Fibroblast of pulmonary artery (primary cell): Measurements from ENCODE around the gene ST7.

Experiments used
- DNase-seq: peaks from one replicate; pipeline ENCODE4 v3.0.0-alpha.2; 2010; ENCODE audit warnings: low read depth
- H3K4me3 ChIP-seq: replicated peaks from 2 replicates; pipeline ENCODE4 v1.5.1; 2011; ENCODE audit warnings: low read depth, mild to moderate bottlenecking, control low read depth, low read length, moderate library complexity
- TF ChIP-seq, protein P1 (sequence below): IDR thresholded peaks from 2 replicates; pipeline ENCODE4 v1.5.1; 2011; ENCODE audit warnings: mild to moderate bottlenecking, control low read depth, low read length, inconsistent platforms; ENCODE audit errors: missing control alignments

ST7 gene

DNA sequence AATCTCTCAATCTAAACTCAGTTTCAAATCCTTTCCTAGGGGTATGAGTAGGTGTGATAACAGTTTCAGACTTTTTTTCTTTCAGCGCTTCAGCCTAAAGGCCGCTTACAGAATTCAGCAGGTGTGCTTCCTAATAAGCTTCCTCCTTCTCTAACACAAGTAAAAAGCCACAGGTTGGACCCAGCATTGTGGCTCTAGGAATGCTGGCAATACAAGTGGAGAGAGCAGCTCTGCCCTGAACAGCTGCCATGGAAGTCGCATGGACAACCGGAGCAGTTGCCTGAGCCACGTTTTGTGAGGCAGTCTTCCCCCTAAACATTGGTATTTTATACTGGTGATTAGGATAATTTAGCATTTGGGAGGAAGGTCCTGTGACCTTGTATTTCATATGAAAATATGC lies 83.5 kb downstream of the ST7 start:
- TF ChIP-seq, protein P1, sequence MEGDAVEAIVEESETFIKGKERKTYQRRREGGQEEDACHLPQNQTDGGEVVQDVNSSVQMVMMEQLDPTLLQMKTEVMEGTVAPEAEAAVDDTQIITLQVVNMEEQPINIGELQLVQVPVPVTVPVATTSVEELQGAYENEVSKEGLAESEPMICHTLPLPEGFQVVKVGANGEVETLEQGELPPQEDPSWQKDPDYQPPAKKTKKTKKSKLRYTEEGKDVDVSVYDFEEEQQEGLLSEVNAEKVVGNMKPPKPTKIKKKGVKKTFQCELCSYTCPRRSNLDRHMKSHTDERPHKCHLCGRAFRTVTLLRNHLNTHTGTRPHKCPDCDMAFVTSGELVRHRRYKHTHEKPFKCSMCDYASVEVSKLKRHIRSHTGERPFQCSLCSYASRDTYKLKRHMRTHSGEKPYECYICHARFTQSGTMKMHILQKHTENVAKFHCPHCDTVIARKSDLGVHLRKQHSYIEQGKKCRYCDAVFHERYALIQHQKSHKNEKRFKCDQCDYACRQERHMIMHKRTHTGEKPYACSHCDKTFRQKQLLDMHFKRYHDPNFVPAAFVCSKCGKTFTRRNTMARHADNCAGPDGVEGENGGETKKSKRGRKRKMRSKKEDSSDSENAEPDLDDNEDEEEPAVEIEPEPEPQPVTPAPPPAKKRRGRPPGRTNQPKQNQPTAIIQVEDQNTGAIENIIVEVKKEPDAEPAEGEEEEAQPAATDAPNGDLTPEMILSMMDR, result no peak
- DNase-seq, result no peak
- H3K4me3 ChIP-seq, result no peak overlapping the region

DNA sequence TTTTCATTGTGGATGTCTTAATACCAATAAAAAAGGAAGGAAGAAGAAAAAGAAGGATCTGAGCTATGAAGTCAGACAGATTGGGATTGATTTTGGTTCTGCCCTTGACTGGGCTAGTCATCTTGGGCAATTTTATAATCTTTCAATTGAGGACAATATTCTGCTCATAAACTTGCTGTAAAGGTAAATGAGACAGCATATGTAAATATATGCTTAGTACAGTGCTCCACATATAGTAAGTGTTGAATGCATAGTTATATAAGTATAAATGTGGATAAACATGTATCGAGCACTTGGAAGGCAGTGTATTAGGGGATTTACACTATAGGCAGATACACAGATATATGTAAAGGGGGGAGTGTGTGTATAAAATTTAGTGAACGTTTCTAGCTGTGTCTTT lies 85.1 kb downstream of the ST7 start:
- H3K4me3 ChIP-seq, result no peak overlapping the region
- TF ChIP-seq, protein P1, result no peak
- DNase-seq, result no peak

DNA sequence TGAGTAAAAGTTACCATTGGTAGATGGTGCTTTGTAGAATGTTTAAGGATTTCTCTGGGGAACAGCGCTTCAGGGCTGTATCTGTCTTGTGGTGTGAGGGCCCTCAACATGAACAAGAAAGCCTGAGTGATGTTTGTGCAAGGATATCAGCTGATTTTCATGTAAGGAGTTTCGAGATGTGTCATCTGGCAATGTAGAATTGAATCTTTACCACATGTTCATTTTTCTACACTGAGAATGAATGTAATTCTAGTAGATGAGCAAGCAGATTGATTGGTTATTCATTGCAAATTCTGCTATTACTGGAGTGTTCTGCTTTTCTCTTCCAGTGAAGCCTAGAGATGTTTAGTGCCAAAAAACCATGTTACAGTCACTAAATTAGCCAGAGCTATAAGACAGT lies 87.7 kb downstream of the ST7 start:
- H3K4me3 ChIP-seq, result no peak overlapping the region
- no peak for DNase-seq
- TF ChIP-seq, protein P1, result no peak

DNA sequence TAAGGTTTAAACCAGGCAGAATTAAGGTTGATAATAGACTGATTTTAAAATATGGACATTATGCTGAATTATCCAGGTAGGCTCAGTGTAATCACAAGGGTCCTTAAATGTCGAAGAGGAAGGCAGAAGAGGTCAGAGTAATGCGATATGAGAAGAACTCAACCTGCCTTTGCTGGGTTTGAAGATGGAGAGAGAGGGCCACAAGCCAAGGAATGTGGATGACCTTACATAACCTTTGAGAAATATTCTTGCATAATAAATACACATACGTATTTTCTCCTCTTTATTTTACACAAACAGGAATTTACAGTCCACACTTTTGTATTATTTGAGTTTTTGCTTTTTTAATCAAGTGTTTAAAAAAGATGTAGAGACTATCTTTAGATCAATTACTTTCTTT lies 88.5 kb downstream of the ST7 start:
- no peak overlapping the region for H3K4me3 ChIP-seq
- no peak for DNase-seq
- TF ChIP-seq, protein P1, result no peak

DNA sequence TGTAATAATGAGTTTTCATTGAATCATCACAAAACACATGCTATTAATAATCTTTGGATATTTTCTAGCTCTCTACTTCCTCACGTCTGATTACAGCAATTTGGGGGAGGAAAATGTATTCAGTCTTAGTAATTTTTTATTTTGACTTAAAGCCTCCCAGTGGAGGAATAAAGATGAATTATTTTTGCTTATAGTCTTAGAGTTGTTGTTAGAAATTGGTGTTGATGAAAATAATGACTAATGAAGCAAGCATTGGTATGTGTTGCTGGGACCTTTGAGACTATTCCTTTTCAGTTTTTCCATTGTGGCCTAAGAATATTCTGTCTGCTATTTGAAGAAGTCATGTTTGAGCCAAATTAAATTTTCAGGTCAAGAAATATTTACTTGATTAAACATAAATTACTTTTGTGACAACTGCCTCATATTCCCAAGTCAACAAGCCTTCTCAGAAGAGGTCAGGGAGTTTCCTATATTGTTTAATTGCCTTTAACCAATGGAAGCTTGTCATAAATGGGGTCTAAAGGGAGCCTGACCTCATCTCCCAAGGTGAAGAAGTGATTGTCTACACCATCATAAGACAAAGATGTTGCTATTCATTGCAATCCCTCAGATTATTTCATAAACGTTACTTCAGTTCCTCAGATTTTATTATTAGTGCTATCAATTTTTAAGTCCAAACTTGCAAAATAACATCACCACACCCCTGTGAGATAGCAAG lies 90.0 kb downstream of the ST7 start:
- DNase-seq, result no peak
- TF ChIP-seq, protein P1, result no peak

DNA sequence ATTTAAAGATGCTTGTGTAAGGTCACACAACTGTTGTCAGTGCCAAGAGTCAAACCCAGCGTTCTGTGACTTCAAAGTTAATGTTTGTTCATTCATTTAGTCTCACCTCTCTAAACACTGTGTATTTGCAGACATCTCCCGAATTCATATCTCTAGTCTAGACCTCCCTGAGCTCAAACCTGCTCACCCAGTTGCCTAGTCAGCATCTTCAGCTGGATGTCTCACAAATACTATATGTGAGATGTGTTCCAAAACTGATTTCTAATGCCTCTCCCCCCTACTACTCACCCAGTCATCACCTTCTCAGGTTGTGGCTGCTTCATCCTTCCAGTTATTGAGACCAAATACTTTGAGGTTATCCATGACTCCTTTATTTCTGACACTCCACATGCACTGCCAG lies 91.4 kb downstream of the ST7 start:
- no peak for DNase-seq
- no peak overlapping the region for H3K4me3 ChIP-seq
- TF ChIP-seq, protein P1, result no peak

More for the DNA sequence above, 90.0 kb downstream of the ST7 start:
- H3K4me3 ChIP-seq, result no peak overlapping the region
